Transverse colon (tissue), 1 donor: ENCODE data around the gene KCNQ1OT1.

Source experiments
- EP300 ChIP-seq: sonication (generic); formaldehyde crosslinking; IDR thresholded peaks from one replicate; pipeline ENCODE4 v1.6.1; 2017; ENCODE audit warnings: antibody characterized with exemption, low read depth
- POLR2A ChIP-seq: fragments of 450-650 bp; IDR thresholded peaks from one replicate; pipeline ENCODE4 v1.6.1; 2016; ENCODE audit warnings: antibody characterized with exemption, mild to moderate bottlenecking, moderate library complexity

- no peak for TF ChIP-seq EP300
- TF ChIP-seq POLR2A: no peak
Measured at GRCh38 chr11:2737866-2738265, 38.1 kb upstream of the KCNQ1OT1 start.
